NCI-H2171 (cell line): ENCODE data around the gene R3HDML.
"Not testable (repeated sequence)": the region's sequence is repeated elsewhere in the genome, so short reads cannot be mapped to it uniquely, and the experiment has no call there.

ENCODE experiments used
- DNase-seq: peaks from one replicate; lab custom pipeline; 2025; lab: John Stamatoyannopoulos, UW

The R3HDML gene, protein sequence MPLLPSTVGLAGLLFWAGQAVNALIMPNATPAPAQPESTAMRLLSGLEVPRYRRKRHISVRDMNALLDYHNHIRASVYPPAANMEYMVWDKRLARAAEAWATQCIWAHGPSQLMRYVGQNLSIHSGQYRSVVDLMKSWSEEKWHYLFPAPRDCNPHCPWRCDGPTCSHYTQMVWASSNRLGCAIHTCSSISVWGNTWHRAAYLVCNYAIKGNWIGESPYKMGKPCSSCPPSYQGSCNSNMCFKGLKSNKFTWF

GRCh38 chr20:44336725-44337380, at the start of gene R3HDML:
R3HDML (plus strand) TSS chr20:44337043; CDS start chr20:44337158, 115 bp downstream.
- no peak for DNase-seq

DNA sequence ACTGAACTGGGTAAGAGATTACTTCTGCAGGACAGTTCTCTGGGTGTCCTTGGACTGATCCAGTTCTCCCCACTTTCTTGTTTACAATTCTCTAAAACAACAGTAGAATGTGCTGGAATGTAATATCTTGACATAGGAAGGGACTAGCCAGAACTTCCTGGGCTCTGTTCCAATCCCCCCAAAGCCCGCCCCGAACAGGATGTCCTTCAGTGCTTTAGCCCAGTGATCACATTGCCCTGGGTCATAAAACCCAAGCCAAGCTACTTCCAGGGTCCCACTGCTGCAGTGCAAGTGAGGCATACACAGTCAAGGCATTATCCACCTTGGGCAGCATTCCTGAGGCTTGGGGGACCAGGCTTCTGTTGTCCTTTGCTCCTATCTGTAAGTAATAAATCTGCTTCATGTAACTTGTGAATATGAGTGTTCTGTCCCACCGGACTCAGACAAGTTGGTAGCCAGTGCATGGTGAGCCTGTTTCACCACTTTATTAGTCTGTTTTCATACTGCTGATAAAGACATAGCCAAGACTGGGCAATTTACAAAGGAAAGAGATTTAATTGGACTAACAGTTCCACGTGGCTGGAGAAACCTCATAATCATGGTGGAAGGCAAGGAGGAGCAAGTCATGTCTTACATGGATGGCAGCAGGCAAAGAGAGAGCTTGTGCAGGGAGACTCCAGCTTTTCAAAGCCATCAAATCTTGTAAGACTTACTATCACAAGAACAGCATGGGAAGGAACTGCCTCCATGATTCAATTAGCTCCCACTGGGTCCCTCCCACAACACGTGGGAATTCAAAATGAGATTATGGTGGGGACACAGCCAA, 49.4 kb upstream of the R3HDML start:
- DNase-seq = no peak

DNA sequence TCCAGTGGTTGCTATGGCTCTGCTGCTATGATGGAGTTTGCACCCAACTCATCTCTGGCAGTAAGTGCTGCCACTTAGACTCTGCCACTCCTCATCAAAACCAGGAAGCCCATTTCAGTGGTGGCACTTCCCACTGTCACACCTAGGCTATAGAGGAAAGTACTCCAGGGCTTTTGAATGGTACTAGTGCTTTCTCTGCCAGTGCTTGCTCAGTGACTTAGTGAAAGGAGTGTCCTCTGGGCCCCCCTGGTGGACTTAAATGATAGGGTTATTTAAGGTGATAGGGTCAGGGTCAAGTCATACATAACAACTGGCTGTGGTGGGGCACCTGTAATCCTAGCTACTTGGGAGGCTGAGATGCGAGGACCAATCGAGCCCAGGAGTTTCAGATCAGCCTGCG, 48.6 kb upstream of the R3HDML start:
- no peak for DNase-seq

GRCh38 chr20:44291754-44292153, 45.1 kb upstream of the R3HDML start:
- no peak for DNase-seq

- peak; percentile 50 for DNase-seq
Measured at GRCh38 chr20:44296011-44296410, 40.8 kb upstream of the R3HDML start.

- DNase-seq = no peak
Measured at GRCh38 chr20:44297721-44298120, 39.1 kb upstream of the R3HDML start.

DNA sequence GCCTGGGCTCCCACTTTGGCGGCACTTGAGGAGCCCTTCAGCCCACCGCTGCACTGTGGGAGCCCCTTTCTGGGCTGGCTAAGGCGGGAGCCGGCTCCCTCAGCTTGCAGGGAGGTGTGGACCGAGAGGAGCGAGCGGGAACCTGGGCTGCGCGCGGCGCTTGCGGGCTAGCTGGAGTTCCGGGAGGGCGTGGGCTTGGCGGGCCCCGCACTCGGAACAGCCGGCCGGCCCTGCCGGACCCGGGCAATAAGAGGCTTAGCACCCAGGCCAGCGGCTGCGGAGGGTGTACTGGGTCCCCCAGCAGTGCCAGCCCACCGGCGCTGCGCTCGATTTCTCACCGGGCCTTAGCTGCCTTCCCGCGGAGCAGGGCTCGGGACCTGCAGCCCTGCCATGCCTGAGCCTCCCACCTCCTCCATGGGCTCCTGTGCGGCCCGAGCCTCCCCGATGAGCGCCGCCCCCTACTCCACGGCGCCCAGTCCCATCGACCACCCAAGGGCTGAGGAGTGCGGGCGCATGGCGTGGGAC, 37.8 kb upstream of the R3HDML start:
- not testable (repeated sequence) for DNase-seq

DNA sequence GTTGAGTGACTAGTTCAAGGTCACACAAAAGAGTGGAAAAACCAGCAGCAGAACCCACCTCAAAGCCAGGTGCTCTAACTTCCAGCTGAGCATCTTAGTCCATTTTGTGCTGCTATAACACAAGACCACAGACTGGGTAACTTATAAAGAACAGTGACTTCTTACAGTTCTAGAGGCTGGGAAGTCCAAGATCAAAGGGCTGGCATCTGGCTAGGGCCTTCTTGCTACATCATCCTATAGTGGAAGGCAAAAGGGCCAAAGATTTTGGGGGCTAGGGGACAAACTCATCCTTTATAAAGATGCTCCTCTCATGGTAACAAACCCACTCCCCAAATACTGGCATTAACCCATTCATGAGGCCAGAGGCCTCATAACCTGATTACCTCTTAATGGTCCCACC, 35.6 kb upstream of the R3HDML start:
- DNase-seq = no peak

DNA sequence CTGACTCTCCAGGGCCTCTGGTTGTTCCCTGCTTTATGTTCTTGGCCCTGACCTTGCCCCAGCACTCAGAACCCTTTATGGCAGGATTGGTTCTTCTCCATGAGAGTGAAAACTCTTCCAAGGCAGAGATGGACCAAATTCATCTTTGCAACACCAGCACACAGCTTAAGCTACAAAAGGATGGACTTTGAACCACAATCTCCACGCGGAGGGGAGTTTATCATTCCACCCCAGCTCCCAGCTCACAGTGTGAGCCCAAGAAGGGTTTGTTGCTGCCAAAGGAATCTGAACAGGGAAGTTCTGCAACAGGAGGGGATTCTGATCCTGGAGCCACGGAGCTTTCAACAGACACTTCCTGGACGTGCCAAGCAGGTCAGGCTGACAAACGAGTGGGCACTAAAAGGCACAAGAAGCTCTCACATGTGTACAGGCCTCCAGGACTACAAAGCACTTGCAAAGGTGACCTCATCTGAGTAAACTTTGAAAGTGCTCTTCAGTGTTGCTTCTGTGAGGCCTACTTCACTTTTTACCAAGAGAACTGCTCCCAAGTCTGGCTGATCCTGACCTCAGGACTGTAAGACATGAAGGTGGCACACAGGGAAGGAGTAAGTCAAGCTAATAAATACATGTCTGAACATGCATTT, 34.7 kb upstream of the R3HDML start:
- DNase-seq = no peak

DNA sequence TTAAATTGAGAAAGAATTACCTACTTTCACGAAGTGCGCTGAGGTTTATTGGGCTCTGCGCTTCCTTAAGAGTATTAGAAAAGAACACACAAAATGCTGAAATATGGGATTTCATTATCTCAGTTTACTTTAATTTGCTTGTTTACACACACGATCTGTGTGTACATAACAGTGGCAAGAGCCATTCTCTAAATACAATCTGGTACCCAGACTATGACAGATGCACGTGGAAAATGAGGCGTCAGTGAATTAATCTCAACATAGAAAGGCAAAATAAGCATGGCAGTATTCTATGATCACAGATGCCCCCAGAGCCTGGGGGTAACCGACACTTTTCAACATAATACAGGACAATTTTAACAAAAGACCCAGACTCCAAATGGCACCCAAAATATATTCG, 34.1 kb upstream of the R3HDML start:
- no peak for DNase-seq

- DNase-seq = no peak
Measured at GRCh38 chr20:44304383-44304782, 32.5 kb upstream of the R3HDML start.

- no peak for DNase-seq
Measured at GRCh38 chr20:44306927-44307326, 29.9 kb upstream of the R3HDML start.

GRCh38 chr20:44309763-44310663, 26.8 kb upstream of the R3HDML start:
- no peak for DNase-seq

GRCh38 chr20:44310664-44311639, 25.9 kb upstream of the R3HDML start, which contains the start of gene FITM2:
FITM2 (minus strand) TSS chr20:44311202; CDS start chr20:44311148, 54 bp downstream.
- peak; percentile 92 for DNase-seq

DNA sequence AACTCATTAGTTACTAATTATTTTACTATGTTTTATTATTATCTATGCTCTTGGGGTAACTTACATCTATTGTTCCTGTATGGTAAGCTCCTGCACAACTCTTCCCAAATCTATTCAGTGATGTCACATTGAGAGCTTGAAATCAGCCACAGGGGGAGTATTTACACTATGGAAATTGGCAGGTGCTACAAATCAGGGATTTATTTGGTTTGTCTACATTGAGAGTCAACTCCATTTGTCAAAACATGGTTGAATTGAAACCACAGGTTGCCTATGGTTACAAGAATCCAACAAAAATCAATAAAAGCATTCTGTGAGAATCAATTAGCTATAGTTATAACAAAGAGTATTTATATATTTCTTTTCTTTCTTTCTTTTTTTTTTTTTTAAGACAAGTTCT, 22.0 kb upstream of the R3HDML start:
- DNase-seq = no peak

DNA sequence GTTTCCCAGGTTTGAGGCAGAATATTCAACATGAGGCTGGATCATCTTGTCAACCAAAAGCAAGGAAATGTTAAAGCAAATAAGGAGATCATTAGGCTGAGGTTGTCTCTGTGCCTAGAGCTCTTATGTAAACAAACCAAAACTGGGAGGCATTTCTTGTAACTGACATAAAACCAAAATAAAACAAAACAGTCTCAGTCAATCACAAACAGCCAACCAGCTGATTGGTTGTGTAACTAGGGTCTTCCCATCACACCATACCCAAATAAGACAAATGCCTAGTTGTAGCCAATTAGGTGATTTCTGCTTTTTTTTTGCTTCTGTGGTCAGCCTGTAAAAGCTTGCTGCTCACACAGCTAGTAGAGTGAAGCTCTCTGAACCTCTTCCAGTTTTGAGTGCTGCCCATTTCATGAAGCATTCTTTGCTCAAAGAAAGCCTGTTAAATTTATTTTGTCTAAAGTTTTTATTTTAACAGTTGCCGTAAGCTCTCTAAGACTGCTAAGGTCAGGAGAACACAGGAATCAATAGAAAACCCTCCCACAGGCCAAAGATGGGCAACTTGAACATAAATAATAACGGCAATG, 16.9 kb upstream of the R3HDML start:
- no peak for DNase-seq

- DNase-seq = no peak
Measured at GRCh38 chr20:44324343-44324742, 12.5 kb upstream of the R3HDML start.

GRCh38 chr20:44326391-44327159, 10.3 kb upstream of the R3HDML start:
- no peak for DNase-seq

DNA sequence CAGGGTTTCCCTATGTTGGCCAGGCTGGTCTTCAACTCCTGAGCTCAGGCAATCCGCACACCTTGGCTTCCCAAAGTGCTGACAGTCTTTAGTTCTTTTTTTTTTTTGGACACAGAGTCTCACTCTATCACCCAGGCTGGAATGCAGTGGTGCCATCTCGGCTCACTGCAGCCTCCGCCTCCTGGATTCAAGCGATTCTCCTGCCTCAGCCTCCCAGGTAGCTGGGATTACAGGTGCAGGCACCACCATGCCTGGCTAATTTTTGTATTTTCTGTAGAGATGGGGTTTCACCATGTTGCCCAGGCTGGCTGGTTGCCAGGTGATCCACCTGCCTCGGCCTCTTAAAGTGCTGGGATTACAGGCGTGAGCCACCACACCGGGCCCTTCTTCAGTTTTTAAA, 9.1 kb upstream of the R3HDML start:
- DNase-seq = not testable (repeated sequence)
